Uterus (tissue), 2 donors: ENCODE measurements around the gene NBPF1.
"Not testable (repeated sequence)": the region's sequence is repeated elsewhere in the genome, so short reads cannot be mapped to it uniquely, and the experiment has no call there.

Experiments used
- CTCF ChIP-seq, 4 experiments: fragments of 200-600 bp in 2 of 4; fragments of 450-650 bp in 2 of 4; sonication (generic) in 2 of 4; IDR thresholded peaks; one replicate each; pipeline ENCODE4 v1.5.1; 2016 to 2019; ENCODE audit warnings: antibody characterized with exemption in 4 of 4, mild to moderate bottlenecking in 2 of 4, moderate library complexity in 1 of 4
- POLR2A ChIP-seq, 2 donors: fragments of 450-650 bp; IDR thresholded peaks; one replicate each; pipeline ENCODE4 v1.6.1; 2016; ENCODE audit warnings: antibody characterized with exemption in 2 of 2, mild to moderate bottlenecking in 1 of 2, moderate library complexity in 1 of 2

DNA sequence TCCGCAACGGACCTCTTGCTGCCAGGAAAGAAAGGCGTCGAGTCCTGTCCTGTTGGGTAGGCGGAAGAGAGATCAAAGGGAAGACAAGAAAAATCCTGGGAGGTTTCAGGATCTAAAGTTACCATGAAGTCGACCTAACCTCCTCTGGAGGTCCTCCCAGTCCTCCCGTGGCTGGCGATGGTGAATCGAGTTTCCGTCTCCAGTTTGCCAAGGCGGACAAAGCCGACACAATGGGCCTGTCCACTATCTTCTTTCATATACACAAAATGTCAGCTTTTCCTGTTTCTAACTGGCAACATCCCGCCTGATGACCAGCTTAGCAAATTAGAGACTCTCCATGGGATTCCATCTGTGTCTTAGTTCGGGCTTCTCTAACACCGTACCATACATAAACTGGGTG is 76.6 kb downstream of the NBPF1 start:
- not testable (repeated sequence) for TF ChIP-seq POLR2A, CTCF (IDR thresholded peaks at IDR 0.05)
